Loucy (cell line): Measurements from ENCODE around the gene CUEDC2.

Experiments used
- CTCF ChIP-seq: fragments of 200-600 bp; sonication (generic); conservative IDR thresholded peaks from 2 replicates; pipeline ENCODE4 v1.5.1; 2014; ENCODE audit warnings: mild to moderate bottlenecking, antibody characterized with exemption, low read length
- EZH2phosphoT487 ChIP-seq: fragments of 200-600 bp; IDR thresholded peaks from 2 replicates; pipeline ENCODE4 v1.6.1; 2018; ENCODE audit warnings: antibody characterized with exemption, mild to moderate bottlenecking, moderate library complexity, borderline replicate concordance

- TF ChIP-seq CTCF (no peak), EZH2phosphoT487 (no peak)
These were observed 34.0 kb downstream of the CUEDC2 start for GRCh38 chr10:102398172-102399020.
